ENCODE results near the gene AQP12A. TPM values are rescaled to one million over a fixed set of nuclear protein-coding genes. Genes with fewer than 3 reads are reported as not detected.
"Not testable (repeated sequence)": the region's sequence is repeated elsewhere in the genome, so short reads cannot be mapped to it uniquely, and the experiment has no call there.

AQP12A gene
- total RNA-seq, 1 donor = not detected

GRCh38 chr2:240663546-240664190 is 28.0 kb upstream of the AQP12A start:
- H3K4me3 ChIP-seq (ENCODE audit: low read depth, low read length) = no peak overlapping the region
- DNase-seq (ENCODE audit: low read depth) = no peak
- no peak for TF ChIP-seq CTCF (IDR thresholded peaks at IDR 0.05; ENCODE audit: insufficient read depth, low read depth, low read length)

GRCh38 chr2:240664622-240665021 is 27.0 kb upstream of the AQP12A start:
- no peak overlapping the region for H3K4me3 ChIP-seq (ENCODE audit: low read depth, low read length)
- DNase-seq (ENCODE audit: low read depth) = no peak
- no peak for TF ChIP-seq CTCF (IDR thresholded peaks at IDR 0.05; ENCODE audit: insufficient read depth, low read depth, low read length)

- no peak for DNase-seq (ENCODE audit: low read depth)
- TF ChIP-seq CTCF (IDR thresholded peaks at IDR 0.05; ENCODE audit: insufficient read depth, low read depth, low read length) = no peak
- no peak overlapping the region for H3K4me3 ChIP-seq (ENCODE audit: low read depth, low read length)
Measured at GRCh38 chr2:240670402-240670801, 21.3 kb upstream of the AQP12A start.

- no peak for TF ChIP-seq CTCF (IDR thresholded peaks at IDR 0.05; ENCODE audit: insufficient read depth, low read depth, low read length)
- no peak overlapping the region for H3K4me3 ChIP-seq (ENCODE audit: low read depth, low read length)
- no peak for DNase-seq (ENCODE audit: low read depth)
Measured at GRCh38 chr2:240670950-240671349, 20.7 kb upstream of the AQP12A start.

GRCh38 chr2:240672076-240672700 is 19.5 kb upstream of the AQP12A start:
- no peak for TF ChIP-seq CTCF (IDR thresholded peaks at IDR 0.05; ENCODE audit: insufficient read depth, low read depth, low read length)
- no peak overlapping the region for H3K4me3 ChIP-seq (ENCODE audit: low read depth, low read length)
- no peak for DNase-seq (ENCODE audit: low read depth)

GRCh38 chr2:240672701-240673190 is 18.9 kb upstream of the AQP12A start:
- no peak for TF ChIP-seq CTCF (IDR thresholded peaks at IDR 0.05; ENCODE audit: insufficient read depth, low read depth, low read length)
- DNase-seq (ENCODE audit: low read depth) = no peak

GRCh38 chr2:240674461-240675184 is 17.0 kb upstream of the AQP12A start:
- not testable (repeated sequence) for H3K4me3 ChIP-seq (ENCODE audit: low read depth, low read length)

More at GRCh38 chr2:240672701-240673190, 18.9 kb upstream of the AQP12A start:
- no peak overlapping the region for H3K4me3 ChIP-seq (ENCODE audit: low read depth, low read length)

GRCh38 chr2:240675345-240675744 is 16.3 kb upstream of the AQP12A start:
- not testable (repeated sequence) for H3K4me3 ChIP-seq (ENCODE audit: low read depth, low read length); DNase-seq (ENCODE audit: low read depth)

More at GRCh38 chr2:240674461-240675184, 17.0 kb upstream of the AQP12A start:
- not testable (repeated sequence) for DNase-seq (ENCODE audit: low read depth)

- H3K4me3 ChIP-seq (ENCODE audit: low read depth, low read length); DNase-seq (ENCODE audit: low read depth): not testable (repeated sequence)
Measured at GRCh38 chr2:240678043-240678442, 13.6 kb upstream of the AQP12A start.

- DNase-seq (ENCODE audit: low read depth); H3K4me3 ChIP-seq (ENCODE audit: low read depth, low read length): not testable (repeated sequence)
Measured at GRCh38 chr2:240678909-240679308, 12.8 kb upstream of the AQP12A start.

GRCh38 chr2:240680185-240680584 is 11.5 kb upstream of the AQP12A start:
- DNase-seq (ENCODE audit: low read depth); H3K4me3 ChIP-seq (ENCODE audit: low read depth, low read length): not testable (repeated sequence)
